Urothelium cell line (cell line): ENCODE results near the gene TM4SF4.

Experiments
- DNase-seq: peaks from one replicate; pipeline ENCODE4 v3.0.0; 2011; ENCODE audit warnings: low spot score, mixed read lengths
- FAIRE-seq: peaks from 2 replicates; lab custom pipeline; 2011; peaks lifted over from hg19 to GRCh38; lab: Jason Lieb, UNC

Gene TM4SF4

GRCh38 chr3:149541091-149541491, 66.6 kb downstream of the TM4SF4 start:
- FAIRE-seq (no peak), DNase-seq (no peak)

- no peak for DNase-seq
Measured at GRCh38 chr3:149542375-149543312, 68.1 kb downstream of the TM4SF4 start.

GRCh38 chr3:149545049-149545448, 70.6 kb downstream of the TM4SF4 start:
- FAIRE-seq, result no peak
- DNase-seq, result no peak

More at GRCh38 chr3:149542375-149543312, 68.1 kb downstream of the TM4SF4 start:
- no peak for FAIRE-seq

- no peak for FAIRE-seq
- no peak for DNase-seq
Measured at GRCh38 chr3:149547413-149547812, 72.9 kb downstream of the TM4SF4 start.

GRCh38 chr3:149547954-149548668, 73.6 kb downstream of the TM4SF4 start:
- FAIRE-seq (no peak), DNase-seq (no peak)

GRCh38 chr3:149548669-149549065, 74.2 kb downstream of the TM4SF4 start:
- FAIRE-seq (no peak), DNase-seq (no peak)

GRCh38 chr3:149551500-149551899, 77.0 kb downstream of the TM4SF4 start:
- FAIRE-seq (no peak), DNase-seq (no peak)

GRCh38 chr3:149552700-149553099, 78.2 kb downstream of the TM4SF4 start:
- FAIRE-seq (no peak), DNase-seq (no peak)
